Fibroblast of pulmonary artery (primary cell): ENCODE data around the gene PAFAH1B2.
"Not testable (repeated sequence)": the region's sequence is repeated elsewhere in the genome, so short reads cannot be mapped to it uniquely, and the experiment has no call there.

ENCODE experiments used
- DNase-seq: peaks from one replicate; pipeline ENCODE4 v3.0.0-alpha.2; 2010; ENCODE audit warnings: low read depth
- H3K4me3 ChIP-seq: replicated peaks from 2 replicates; pipeline ENCODE4 v1.5.1; 2011; ENCODE audit warnings: low read depth, mild to moderate bottlenecking, control low read depth, low read length, moderate library complexity
- TF ChIP-seq, protein P1 (sequence below): IDR thresholded peaks from 2 replicates; pipeline ENCODE4 v1.5.1; 2011; ENCODE audit warnings: mild to moderate bottlenecking, control low read depth, low read length, inconsistent platforms; ENCODE audit errors: missing control alignments

The PAFAH1B2 gene

DNA sequence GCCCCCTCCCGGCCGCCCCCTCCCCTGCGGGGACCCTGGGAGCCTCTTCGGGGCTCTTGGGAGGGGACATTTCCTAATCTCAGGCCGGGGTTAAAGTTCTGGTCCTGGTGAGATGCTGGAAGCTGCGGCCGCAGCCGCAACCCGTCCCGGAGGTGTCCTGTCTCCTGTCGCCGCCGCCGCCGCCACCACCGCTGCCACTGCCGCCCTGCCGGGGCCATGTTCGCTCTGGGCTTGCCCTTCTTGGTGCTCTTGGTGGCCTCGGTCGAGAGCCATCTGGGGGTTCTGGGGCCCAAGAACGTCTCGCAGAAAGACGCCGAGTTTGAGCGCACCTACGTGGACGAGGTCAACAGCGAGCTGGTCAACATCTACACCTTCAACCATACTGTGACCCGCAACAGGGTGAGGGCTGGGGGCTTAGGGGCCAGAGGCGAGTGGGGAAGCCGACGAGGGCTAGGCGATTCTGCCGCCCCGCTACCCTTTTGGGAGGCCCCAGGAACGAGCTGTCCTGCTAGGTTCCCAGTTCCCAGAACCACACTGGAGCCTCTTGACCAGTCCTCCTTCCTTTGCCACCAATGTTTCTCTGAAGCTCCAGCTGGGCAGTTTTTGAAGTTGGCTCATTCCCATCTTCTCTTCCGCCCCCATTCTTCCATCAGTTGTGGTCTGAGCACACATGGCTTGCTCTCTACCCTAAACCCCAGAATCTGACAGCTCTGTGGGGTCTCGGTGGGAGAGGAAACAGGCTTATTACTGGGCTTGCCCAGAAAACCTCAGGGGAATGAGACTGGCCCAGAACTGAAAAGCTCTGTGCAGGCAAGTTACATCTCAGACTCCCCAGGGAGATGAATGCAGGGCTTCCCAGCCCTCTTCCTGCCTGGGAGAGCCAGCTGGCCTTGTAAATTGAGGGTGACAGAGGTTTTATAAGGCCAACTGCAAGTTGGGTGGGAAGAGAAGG, 35.2 kb downstream of the PAFAH1B2 start:
- peak overlapping the region; percentile 83 for H3K4me3 ChIP-seq
- DNase-seq: peak; percentile 52

DNA sequence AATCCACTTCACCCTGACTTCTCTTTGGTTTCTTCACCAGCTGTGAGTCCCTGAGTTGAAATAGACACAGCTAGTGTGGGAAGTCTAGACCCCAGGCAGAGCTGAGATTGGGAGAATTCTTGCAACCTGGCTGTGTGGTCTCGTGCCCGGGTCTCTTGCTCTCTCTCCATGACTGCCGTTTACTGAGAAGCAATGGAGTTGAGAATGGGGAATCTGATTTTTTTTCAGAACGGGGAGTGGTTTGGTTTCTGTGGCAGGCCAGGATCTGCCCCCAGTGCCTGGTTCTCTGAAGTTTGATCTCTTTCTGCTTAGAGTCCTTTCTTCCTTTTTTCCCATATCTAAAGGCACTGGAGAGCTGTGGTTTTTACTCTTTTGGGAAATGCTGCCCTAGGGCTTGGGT, 35.9 kb downstream of the PAFAH1B2 start:
- peak overlapping the region; percentile 83 for H3K4me3 ChIP-seq
- no peak for DNase-seq
- TF ChIP-seq, protein P1, sequence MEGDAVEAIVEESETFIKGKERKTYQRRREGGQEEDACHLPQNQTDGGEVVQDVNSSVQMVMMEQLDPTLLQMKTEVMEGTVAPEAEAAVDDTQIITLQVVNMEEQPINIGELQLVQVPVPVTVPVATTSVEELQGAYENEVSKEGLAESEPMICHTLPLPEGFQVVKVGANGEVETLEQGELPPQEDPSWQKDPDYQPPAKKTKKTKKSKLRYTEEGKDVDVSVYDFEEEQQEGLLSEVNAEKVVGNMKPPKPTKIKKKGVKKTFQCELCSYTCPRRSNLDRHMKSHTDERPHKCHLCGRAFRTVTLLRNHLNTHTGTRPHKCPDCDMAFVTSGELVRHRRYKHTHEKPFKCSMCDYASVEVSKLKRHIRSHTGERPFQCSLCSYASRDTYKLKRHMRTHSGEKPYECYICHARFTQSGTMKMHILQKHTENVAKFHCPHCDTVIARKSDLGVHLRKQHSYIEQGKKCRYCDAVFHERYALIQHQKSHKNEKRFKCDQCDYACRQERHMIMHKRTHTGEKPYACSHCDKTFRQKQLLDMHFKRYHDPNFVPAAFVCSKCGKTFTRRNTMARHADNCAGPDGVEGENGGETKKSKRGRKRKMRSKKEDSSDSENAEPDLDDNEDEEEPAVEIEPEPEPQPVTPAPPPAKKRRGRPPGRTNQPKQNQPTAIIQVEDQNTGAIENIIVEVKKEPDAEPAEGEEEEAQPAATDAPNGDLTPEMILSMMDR: no peak

More for the DNA sequence above, 35.2 kb downstream of the PAFAH1B2 start:
- TF ChIP-seq, protein P1: no peak

DNA sequence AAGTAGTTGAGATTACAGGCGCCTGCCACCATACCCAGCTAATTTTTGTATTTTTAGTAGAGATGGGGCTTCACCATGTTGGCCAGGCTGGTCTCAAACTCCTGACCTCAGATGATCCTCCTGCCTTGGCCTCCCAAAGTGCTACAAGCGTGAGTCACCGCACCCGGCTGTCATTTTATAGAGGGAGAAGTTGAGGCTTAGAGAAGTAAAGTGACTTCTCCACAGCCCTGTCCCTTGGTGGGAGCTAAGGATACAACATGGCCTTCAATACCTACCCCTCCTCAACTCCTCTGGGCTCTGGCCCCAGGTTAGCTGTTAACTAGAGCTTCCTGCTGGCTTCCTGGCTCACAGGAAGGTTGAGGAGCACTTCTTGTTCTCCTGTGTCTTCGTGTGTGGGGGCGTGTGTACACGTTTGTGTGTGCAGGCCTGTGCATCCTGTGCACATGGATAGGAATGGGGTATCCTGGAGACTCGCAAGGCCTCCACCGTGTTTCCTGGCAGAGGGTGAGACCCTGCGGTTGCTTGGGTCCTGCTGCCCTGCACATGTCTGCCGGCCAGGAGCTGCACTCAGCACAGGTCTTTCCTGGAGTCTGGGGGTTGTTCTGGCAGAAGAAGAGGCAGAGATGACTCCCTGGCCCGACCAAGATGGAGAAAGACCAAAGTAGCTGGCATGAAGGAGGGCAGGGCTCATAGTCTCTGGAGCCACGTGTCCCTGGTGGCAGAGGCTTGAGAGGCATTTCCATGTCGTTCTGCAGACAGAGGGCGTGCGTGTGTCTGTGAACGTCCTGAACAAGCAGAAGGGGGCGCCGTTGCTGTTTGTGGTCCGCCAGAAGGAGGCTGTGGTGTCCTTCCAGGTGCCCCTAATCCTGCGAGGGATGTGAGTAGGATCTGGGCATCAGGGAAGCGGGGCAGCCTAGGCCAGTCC, 36.8 kb downstream of the PAFAH1B2 start:
- DNase-seq: peak; percentile 81
- H3K4me3 ChIP-seq: no peak overlapping the region
- TF ChIP-seq, protein P1: peak; percentile 76

DNA sequence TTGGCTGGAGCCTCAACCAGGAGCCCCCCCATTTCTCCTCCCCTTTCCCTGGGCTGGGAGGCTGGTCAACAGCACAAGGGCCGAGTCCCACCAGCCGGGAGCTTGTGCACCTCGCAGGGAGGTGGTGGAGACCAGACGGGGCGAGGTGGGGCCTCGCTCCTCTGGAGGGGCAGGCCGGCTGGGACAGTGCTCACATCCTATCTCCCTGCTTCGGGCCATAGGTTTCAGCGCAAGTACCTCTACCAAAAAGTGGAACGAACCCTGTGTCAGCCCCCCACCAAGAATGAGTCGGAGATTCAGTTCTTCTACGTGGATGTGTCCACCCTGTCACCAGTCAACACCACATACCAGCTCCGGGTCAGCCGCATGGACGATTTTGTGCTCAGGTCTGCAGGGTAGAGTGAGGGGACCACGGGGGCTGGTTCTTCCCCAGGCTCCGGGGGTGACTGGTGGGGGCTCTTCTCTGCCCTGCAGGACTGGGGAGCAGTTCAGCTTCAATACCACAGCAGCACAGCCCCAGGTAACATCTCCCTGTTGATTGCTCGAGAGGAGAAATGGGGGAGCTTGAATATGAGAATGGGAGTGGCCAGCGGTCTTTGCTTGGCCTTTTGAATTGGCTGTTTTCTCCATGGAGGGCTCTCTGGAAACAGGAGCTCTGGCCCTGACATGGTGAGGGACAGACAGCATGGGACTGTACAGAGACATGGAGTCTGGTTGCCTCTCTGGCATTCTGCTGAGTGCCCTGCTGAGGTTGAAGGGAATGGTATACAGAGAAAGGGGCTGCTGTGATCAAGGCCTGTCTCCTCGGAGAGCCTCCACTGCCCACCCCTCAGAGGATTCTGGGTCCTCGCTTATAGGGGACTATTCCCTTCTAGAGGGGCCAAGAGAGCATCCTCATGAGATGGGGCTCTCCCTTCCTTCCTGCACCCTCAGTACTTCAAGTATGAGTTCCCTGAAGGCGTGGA, 37.8 kb downstream of the PAFAH1B2 start:
- TF ChIP-seq, protein P1: no peak
- DNase-seq: no peak
- no peak overlapping the region for H3K4me3 ChIP-seq

DNA sequence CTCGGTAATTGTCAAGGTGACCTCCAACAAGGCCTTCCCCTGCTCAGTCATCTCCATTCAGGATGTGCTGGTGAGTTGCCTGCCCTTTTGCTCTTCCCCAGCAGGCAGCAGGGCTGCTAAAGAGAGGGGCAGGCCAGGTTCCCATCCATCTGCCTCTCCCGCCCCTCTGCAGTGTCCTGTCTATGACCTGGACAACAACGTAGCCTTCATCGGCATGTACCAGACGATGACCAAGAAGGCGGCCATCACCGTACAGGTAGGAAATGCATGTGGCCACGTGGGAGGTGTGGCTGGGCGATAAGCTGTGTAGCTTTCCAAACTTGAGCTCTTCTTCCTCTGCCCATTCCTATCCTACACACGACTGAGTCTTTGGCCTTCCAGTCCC, 38.5 kb downstream of the PAFAH1B2 start:
- no peak for DNase-seq
- TF ChIP-seq, protein P1: no peak
- H3K4me3 ChIP-seq: no peak overlapping the region

DNA sequence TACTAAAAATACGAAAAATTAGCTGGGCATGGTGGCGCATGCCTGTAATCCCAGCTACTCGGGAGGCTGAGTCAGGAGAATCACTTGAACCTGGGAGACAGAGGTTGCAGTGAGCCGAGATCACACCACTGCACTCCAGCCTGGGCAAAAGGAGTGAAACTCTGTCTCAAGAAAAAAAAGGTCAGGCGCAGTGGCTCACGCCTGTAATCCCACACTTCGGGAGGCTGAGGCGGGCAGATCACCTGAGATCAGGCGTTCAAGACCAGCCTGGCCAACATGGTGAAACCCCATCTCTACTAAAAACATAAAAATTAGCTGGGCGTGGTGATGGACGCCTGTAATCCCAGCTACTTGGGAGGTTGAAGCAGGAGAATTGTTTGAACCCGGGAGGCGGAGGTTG, 39.1 kb downstream of the PAFAH1B2 start:
- DNase-seq: not testable (repeated sequence)

More for the DNA sequence above, 39.1 kb downstream of the PAFAH1B2 start:
- not testable (repeated sequence) for H3K4me3 ChIP-seq
